Cardiac septum (tissue), 1 donor: ENCODE results near the gene CCDC80. TPM values are rescaled to one million over a fixed set of nuclear protein-coding genes. Genes with fewer than 3 reads are reported as not detected.
"Not testable (repeated sequence)": the region's sequence is repeated elsewhere in the genome, so short reads cannot be mapped to it uniquely, and the experiment has no call there.

Experiments used
- DNase-seq: peaks from one replicate; pipeline ENCODE4 v3.0.0-alpha.2; 2020; ENCODE audit warnings: low spot score
- intact Hi-C: fragments of 100-400 bp; cut with DNase I; formaldehyde crosslinking; loops from one replicate; pipeline ENCODE4 v1.14.0; 2022
- total RNA-seq: library from RNA; stranded (reverse); fragmentation: NEBNext Ultra II Directional; extraction: Animal tissue kit (Norgen Biotek cat#: 25700); gene quantifications from one replicate; pipeline ENCODE4 v1.2.1, GENCODE V29; 2021
- donor health status: DM: no; HTN: no; CAD: no.

Gene CCDC80
- total RNA-seq, 1 donor from 2014 or later, result 122 TPM

- intact Hi-C loops, result no loop called here
- no peak for DNase-seq
Observed at GRCh38 chr3:112671930-112672715, 31.2 kb upstream of the CCDC80 start.

- intact Hi-C loops, result no loop called here
- no peak for DNase-seq
Observed at GRCh38 chr3:112670824-112671223, 29.9 kb upstream of the CCDC80 start.

- intact Hi-C loops, result no loop called here
- no peak for DNase-seq
Observed at GRCh38 chr3:112667599-112667998, 26.7 kb upstream of the CCDC80 start.

GRCh38 chr3:112665009-112665408 is 24.1 kb upstream of the CCDC80 start:
- intact Hi-C loops, DNase-seq: not testable (repeated sequence)

GRCh38 chr3:112656043-112656442 is 15.1 kb upstream of the CCDC80 start:
- intact Hi-C loops, result no loop called here
- no peak for DNase-seq

- intact Hi-C loops, result loop anchor here (5.0 kb wide), 1 partner anchor 122 kb away; no protein-coding TSS in a partner anchor
- DNase-seq, result no peak
Observed at GRCh38 chr3:112654979-112655378, 14.0 kb upstream of the CCDC80 start.

- intact Hi-C loops, result loop anchor here (5.0 kb wide), 1 partner anchor 123 kb away; no protein-coding TSS in a partner anchor
Observed at GRCh38 chr3:112654492-112654891, 13.5 kb upstream of the CCDC80 start.

GRCh38 chr3:112653881-112654300 is 12.9 kb upstream of the CCDC80 start:
- intact Hi-C loops, result loop anchor here (5.0 kb wide), 1 partner anchor 123 kb away; no protein-coding TSS in a partner anchor
- DNase-seq, result no peak

More at GRCh38 chr3:112654492-112654891, 13.5 kb upstream of the CCDC80 start:
- DNase-seq, result no peak

GRCh38 chr3:112653209-112653871 is 12.4 kb upstream of the CCDC80 start:
- DNase-seq, result no peak

GRCh38 chr3:112651516-112651915 is 10.6 kb upstream of the CCDC80 start:
- DNase-seq, result no peak

More at GRCh38 chr3:112653209-112653871, 12.4 kb upstream of the CCDC80 start:
- intact Hi-C loops, result loop anchor here (5.0 kb wide), 1 partner anchor 124 kb away; no protein-coding TSS in a partner anchor

GRCh38 chr3:112651071-112651470 is 10.1 kb upstream of the CCDC80 start:
- no peak for DNase-seq
- intact Hi-C loops, result loop anchor here (5.0 kb wide), 1 partner anchor 126 kb away; no protein-coding TSS in a partner anchor

More at GRCh38 chr3:112651516-112651915, 10.6 kb upstream of the CCDC80 start:
- intact Hi-C loops, result loop anchor here (5.0 kb wide), 1 partner anchor 126 kb away; no protein-coding TSS in a partner anchor

GRCh38 chr3:112650482-112650881 is 9.5 kb upstream of the CCDC80 start:
- intact Hi-C loops, result loop anchor here (5.0 kb wide), 1 partner anchor 127 kb away; no protein-coding TSS in a partner anchor
- DNase-seq, result no peak

GRCh38 chr3:112649478-112649735 is 8.5 kb upstream of the CCDC80 start:
- intact Hi-C loops, result no loop called here
- DNase-seq, result no peak

- intact Hi-C loops, result no loop called here
- no peak for DNase-seq
Observed at GRCh38 chr3:112647122-112647521, 6.2 kb upstream of the CCDC80 start.

GRCh38 chr3:112646623-112647022 is 5.7 kb upstream of the CCDC80 start:
- intact Hi-C loops, result no loop called here
- DNase-seq, result no peak

GRCh38 chr3:112644453-112644852 is 3.5 kb upstream of the CCDC80 start:
- intact Hi-C loops, result loop anchor here (2.0 to 5.0 kb wide), 2 partner anchors 62 to 334 kb away; no protein-coding TSS in a partner anchor
- no peak for DNase-seq

- no peak for DNase-seq
- intact Hi-C loops, result loop anchor here (1.0 to 5.0 kb wide), 3 partner anchors 61 to 335 kb away; no protein-coding TSS in a partner anchor
Observed at GRCh38 chr3:112643621-112644240, 2.8 kb upstream of the CCDC80 start.

GRCh38 chr3:112642912-112643506 is 2.1 kb upstream of the CCDC80 start:
- intact Hi-C loops, result loop anchor here (1.0 to 5.0 kb wide), 2 partner anchors 61 to 171 kb away; no protein-coding TSS in a partner anchor

GRCh38 chr3:112640276-112640929 is 540 bp downstream of the CCDC80 start:
- intact Hi-C loops, result loop anchor here (5.0 kb wide), 1 partner anchor 58 kb away; no protein-coding TSS in a partner anchor
- DNase-seq, result no peak

More at GRCh38 chr3:112642912-112643506, 2.1 kb upstream of the CCDC80 start:
- DNase-seq, result peak; percentile 89
